Transverse colon (tissue), 4 donors: ENCODE results near the gene CAMTA1. TPM values are rescaled to one million over a fixed set of nuclear protein-coding genes. Genes with fewer than 3 reads are reported as not detected.
A peak's percentile ranks its signal among the peaks of the same experiment; 100 is the strongest.

Source experiments
- DNase-seq: peaks from one replicate; pipeline ENCODE4 v3.0.0-alpha.2; 2019
- H3K27ac ChIP-seq, 4 donors: fragments of 200-600 bp; sonication (generic); 2 replicates each; pipeline ENCODE4 v1.5.1; 2016 to 2018; ENCODE audit warnings: inconsistent platforms in 4 of 4
- H3K27me3 ChIP-seq: fragments of 200-600 bp; sonication (generic); 2 replicates; pipeline ENCODE4 v1.5.1; 2017; ENCODE audit warnings: inconsistent platforms
- H3K36me3 ChIP-seq, 4 donors: fragments of 200-600 bp; sonication (generic); 2 replicates each; pipeline ENCODE4 v1.5.1; 2017 to 2019; ENCODE audit warnings: inconsistent platforms in 4 of 4
- H3K4me1 ChIP-seq, 4 donors: fragments of 200-600 bp; sonication (generic); 2 replicates each; pipeline ENCODE4 v1.5.1; 2017 to 2020; ENCODE audit warnings: inconsistent platforms in 4 of 4
- H3K4me3 ChIP-seq, 4 donors: fragments of 200-600 bp; sonication (generic); 1 replicate in 1 of 4; 2 replicates in 3 of 4; pipeline versions ENCODE4 v1.5.1 to v1.6.1; 2017 to 2019; ENCODE audit warnings: inconsistent platforms in 4 of 4
- H3K9me3 ChIP-seq, 2 donors: fragments of 200-600 bp; sonication (generic); 2 replicates each; pipeline ENCODE4 v1.5.1; 2017 to 2019; ENCODE audit warnings: inconsistent platforms in 2 of 2
- EP300 ChIP-seq: sonication (generic); formaldehyde crosslinking; IDR thresholded peaks from one replicate; pipeline ENCODE4 v1.6.1; 2017; ENCODE audit warnings: antibody characterized with exemption, low read depth
- POLR2A ChIP-seq: fragments of 450-650 bp; IDR thresholded peaks from one replicate; pipeline ENCODE4 v1.6.1; 2016; ENCODE audit warnings: antibody characterized with exemption, mild to moderate bottlenecking, moderate library complexity
- POLR2AphosphoS5 ChIP-seq, 3 donors: sonication (generic); formaldehyde crosslinking; IDR thresholded peaks; one replicate each; pipeline ENCODE4 v1.6.1; 2016; ENCODE audit warnings: antibody characterized with exemption in 3 of 3
- WGBS, 2 donors: methylation state at CpG; one replicate each; pipeline ENCODE4 v1.1.5; 2018; ENCODE audit warnings: low coverage in 1 of 2; 5-methylcytosine and 5-hydroxymethylcytosine counted together
- in situ Hi-C, 4 donors: fragments of 200-750 bp; cut with MboI; loops; one replicate each; pipeline versions ENCODE4 v1.15.0 to v1.15.1; 2017; ENCODE audit warnings: low sequenced_read_pairs in 3 of 4, low pct_ligation_motif_present in 1 of 4, low pct_unique_long_range_greater_than_20kb in 1 of 4
- intact Hi-C: fragments of 100-400 bp; cut with DNase I; formaldehyde crosslinking; loops from one replicate; pipeline ENCODE4 v1.15.1; 2023; ENCODE audit warnings: low total_unique reads
- total RNA-seq, 4 donors: library from RNA; depleted of rRNA; stranded (reverse); fragments of >200 nt; gene quantifications; one replicate each; pipeline ENCODE4 v1.1.0, GENCODE V29; 2016
- TF ChIP-seq, protein P1 (sequence below), 5 experiments: fragments of 200-600 bp in 3 of 5; fragments of 450-650 bp in 2 of 5; sonication (generic) in 3 of 5; IDR thresholded peaks; 1 replicate in 2 of 5; 2 replicates in 3 of 5; pipeline ENCODE4 v1.5.1; 2016 to 2017; ENCODE audit warnings: antibody characterized with exemption in 5 of 5, inconsistent platforms in 3 of 5, mild to moderate bottlenecking in 2 of 5, moderate library complexity in 1 of 5

The CAMTA1 gene
- total RNA-seq, 4 donors from 2014 or later: 93.8 to 268 (median 130) TPM

DNA sequence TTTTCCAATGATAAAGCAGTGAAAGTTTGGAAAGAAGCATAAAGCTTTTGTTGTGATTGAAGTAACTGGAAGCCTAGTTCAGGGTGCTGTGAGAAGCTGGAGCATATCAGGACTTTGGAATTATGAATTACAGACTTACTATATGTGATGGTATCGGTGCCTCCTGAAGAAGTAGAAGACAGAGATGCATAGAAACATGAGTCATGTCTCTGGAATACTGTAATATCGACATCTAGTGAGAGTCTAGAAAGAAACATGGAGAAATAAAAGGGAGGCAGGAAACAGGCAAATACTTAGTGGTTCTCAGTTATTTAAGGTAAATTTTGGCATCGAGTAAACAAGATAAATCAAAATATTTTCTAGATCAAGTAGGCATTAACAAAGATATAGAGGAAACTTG, 103.0 kb downstream of the CAMTA1 start:
- no peak for DNase-seq
- WGBS, 2 donors: 83 to 86% methylated on average over 3 of the region's 3 CpGs
- TF ChIP-seq, protein P1, sequence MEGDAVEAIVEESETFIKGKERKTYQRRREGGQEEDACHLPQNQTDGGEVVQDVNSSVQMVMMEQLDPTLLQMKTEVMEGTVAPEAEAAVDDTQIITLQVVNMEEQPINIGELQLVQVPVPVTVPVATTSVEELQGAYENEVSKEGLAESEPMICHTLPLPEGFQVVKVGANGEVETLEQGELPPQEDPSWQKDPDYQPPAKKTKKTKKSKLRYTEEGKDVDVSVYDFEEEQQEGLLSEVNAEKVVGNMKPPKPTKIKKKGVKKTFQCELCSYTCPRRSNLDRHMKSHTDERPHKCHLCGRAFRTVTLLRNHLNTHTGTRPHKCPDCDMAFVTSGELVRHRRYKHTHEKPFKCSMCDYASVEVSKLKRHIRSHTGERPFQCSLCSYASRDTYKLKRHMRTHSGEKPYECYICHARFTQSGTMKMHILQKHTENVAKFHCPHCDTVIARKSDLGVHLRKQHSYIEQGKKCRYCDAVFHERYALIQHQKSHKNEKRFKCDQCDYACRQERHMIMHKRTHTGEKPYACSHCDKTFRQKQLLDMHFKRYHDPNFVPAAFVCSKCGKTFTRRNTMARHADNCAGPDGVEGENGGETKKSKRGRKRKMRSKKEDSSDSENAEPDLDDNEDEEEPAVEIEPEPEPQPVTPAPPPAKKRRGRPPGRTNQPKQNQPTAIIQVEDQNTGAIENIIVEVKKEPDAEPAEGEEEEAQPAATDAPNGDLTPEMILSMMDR (IDR thresholded peaks at IDR 0.05): no peak
- TF ChIP-seq POLR2AphosphoS5 (IDR thresholded peaks at IDR 0.05) (no peak), POLR2A (no peak)
- H3K9me3 ChIP-seq: no peaks in the 10 kb centered on the region
- no peaks in the 10 kb centered on the region for H3K27me3 ChIP-seq
- H3K36me3 ChIP-seq: no peaks in the 10 kb centered on the region
- H3K27ac ChIP-seq: no peak overlapping the region
- no peak overlapping the region for H3K4me3 ChIP-seq
- H3K4me1 ChIP-seq: peaks cover 0 to 7% (median 2%) of the 10 kb centered on the region in 4 donors
- intact Hi-C loops (no loop called here), in situ Hi-C loops (loop anchor here in 2 of 4 donors (10.0 to 25.0 kb wide), 2 partner anchors 93 to 151 kb away; no protein-coding TSS in a partner anchor)

GRCh38 chr1:6888870-6889269, 103.6 kb downstream of the CAMTA1 start:
- no peak overlapping the region for H3K4me3 ChIP-seq
- no peaks in the 10 kb centered on the region for H3K9me3 ChIP-seq
- no peaks in the 10 kb centered on the region for H3K36me3 ChIP-seq
- 73 to 81% methylated on average over 2 of the region's 2 CpGs for WGBS, 2 donors
- peaks cover 0 to 7% (median 2%) of the 10 kb centered on the region in 4 donors for H3K4me1 ChIP-seq
- in situ Hi-C loops (loop anchor here in 2 of 4 donors (10.0 to 25.0 kb wide), 2 partner anchors 94 to 152 kb away; no protein-coding TSS in a partner anchor), intact Hi-C loops (no loop called here)
- DNase-seq: no peak
- H3K27me3 ChIP-seq: no peaks in the 10 kb centered on the region
- no peak for TF ChIP-seq POLR2AphosphoS5 (IDR thresholded peaks at IDR 0.05)
- TF ChIP-seq, protein P1 (IDR thresholded peaks at IDR 0.05): no peak
- TF ChIP-seq EP300: no peak
- no peak for TF ChIP-seq POLR2A
- H3K27ac ChIP-seq: no peak overlapping the region

DNA sequence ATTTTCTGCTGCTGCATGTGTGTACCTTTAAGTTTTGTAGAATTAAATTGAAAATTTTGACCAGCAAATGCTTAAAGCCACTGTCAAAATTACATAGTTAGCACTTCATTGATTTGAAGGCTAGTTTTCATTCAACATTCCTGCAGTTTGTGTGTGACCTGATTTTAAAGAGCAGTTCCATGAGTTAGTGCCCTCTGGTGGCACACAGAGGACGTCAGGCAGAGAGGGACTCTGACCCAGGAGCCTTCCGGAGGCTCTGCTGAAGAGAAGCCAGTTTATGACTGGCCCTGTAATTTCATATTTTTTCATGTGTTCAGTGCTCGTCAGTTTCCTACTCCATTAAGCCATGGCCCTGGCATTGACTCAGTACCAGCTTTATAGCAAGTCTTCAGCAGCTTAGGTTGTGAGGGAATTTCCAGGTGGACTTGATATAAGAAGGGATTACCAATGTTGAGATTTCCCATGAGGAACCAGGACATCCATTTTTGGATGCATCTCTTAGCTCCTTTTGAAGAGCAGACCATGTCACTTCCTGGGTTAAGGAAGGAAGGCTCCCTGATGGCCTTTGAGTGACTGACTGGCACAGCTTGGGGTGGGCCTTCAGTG, 104.7 kb downstream of the CAMTA1 start:
- Histone ChIP-seq H3K27ac (no peak overlapping the region), H3K9me3 (no peaks in the 10 kb centered on the region), H3K4me3 (no peak overlapping the region), H3K27me3 (no peaks in the 10 kb centered on the region), H3K36me3 (no peaks in the 10 kb centered on the region), H3K4me1 (peaks cover 0 to 7% (median 2%) of the 10 kb centered on the region in 4 donors)
- in situ Hi-C loops: loop anchor here in 3 of 4 donors (10.0 to 25.0 kb wide), 3 partner anchors 85 to 153 kb away; no protein-coding TSS in a partner anchor
- peak; percentile 72 for DNase-seq
- intact Hi-C loops: loop anchor here (10.0 kb wide), 1 partner anchor 165 kb away; no protein-coding TSS in a partner anchor
- TF ChIP-seq EP300 (no peak), POLR2A (no peak), POLR2AphosphoS5 (IDR thresholded peaks at IDR 0.05) (no peak)
- TF ChIP-seq, protein P1 (IDR thresholded peaks at IDR 0.05): peak; percentile 69 to 86 (median 76)
- WGBS, 2 donors: 8 to 17% methylated on average over 3 of the region's 3 CpGs

DNA sequence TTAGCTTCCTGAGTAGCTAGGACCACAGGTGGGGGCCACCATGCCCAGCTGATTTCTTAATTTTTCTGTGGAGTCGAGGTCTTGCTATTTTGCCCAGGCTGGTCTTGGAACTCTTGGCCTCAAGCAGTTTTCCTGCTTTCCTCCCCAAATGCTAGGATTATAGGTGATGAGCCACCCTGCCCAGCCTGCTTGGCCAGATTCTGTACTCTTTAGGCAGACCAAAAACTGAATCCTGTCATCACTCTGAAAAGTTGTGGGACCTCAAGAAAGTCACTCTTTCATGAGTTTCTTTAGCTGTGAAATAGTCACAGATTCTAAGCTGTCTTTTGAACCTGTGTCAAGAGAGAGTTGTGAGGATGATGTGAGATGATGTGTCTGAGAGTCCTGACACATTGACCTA, 105.4 kb downstream of the CAMTA1 start:
- Histone ChIP-seq H3K4me1 (peaks cover 0 to 7% (median 2%) of the 10 kb centered on the region in 4 donors), H3K27ac (no peak overlapping the region), H3K4me3 (no peak overlapping the region), H3K9me3 (no peaks in the 10 kb centered on the region), H3K27me3 (no peaks in the 10 kb centered on the region), H3K36me3 (no peaks in the 10 kb centered on the region)
- DNase-seq: no peak
- WGBS, 2 donors: 75% methylated on average over 1 of the region's 1 CpG; no CpG with 5 or more reads in 1 of the 2 donors
- TF ChIP-seq EP300 (no peak), POLR2AphosphoS5 (IDR thresholded peaks at IDR 0.05) (no peak), POLR2A (no peak)
- TF ChIP-seq, protein P1 (IDR thresholded peaks at IDR 0.05): no peak
- in situ Hi-C loops (loop anchor here in 2 of 4 donors (10.0 to 25.0 kb wide), 2 partner anchors 86 to 153 kb away; no protein-coding TSS in a partner anchor), intact Hi-C loops (loop anchor here (10.0 kb wide), 1 partner anchor 166 kb away; no protein-coding TSS in a partner anchor)
